ENCODE data around the gene SCAANT1. TPM values are rescaled to one million over a fixed set of nuclear protein-coding genes. Genes with fewer than 3 reads are reported as not detected.

SCAANT1 gene
- not detected in 2 replicates for total RNA-seq (2021; fragmentation: NEBNext Ultra II Directional; extraction: Animal tissue kit (Norgen Biotek cat#: 25700))
- not detected in 2 replicates for polyA plus RNA-seq (2011; rRNA removed)
- not detected for polyA plus RNA-seq (2011; cell fraction: cytosol; rRNA removed)
- polyA plus RNA-seq (2011; cell fraction: nucleus; rRNA removed), result not detected
- 2.2 to 4.2 TPM in 2 of 4 replicates, not detected in the others for polyA plus RNA-seq (2012, experiment 1 of 2)
- not detected for polyA plus RNA-seq (2012, experiment 2 of 2)
- polyA plus RNA-seq (2013, experiment 1 of 2), result not detected
- polyA plus RNA-seq (2013, experiment 2 of 2), result not detected
- not detected in 2 replicates for polyA minus RNA-seq (2011; rRNA and poly(A)+ RNA removed)
- not detected for polyA minus RNA-seq (2011; cell fraction: cytosol; rRNA and poly(A)+ RNA removed)
- 7.7 TPM for polyA minus RNA-seq (2011; cell fraction: nucleus; rRNA and poly(A)+ RNA removed)
- long read RNA-seq, experiment 1, result 0 reads
- long read RNA-seq, experiment 2, result 0 reads

GRCh38 chr3:63911873-63912767 is at the start of gene SCAANT1:
Gene SCAANT1, minus strand, starts transcription at chr3:63912383.
- 0 out of 4 replicates have a peak, but pooled peaks cover 0 to 2% of the 10 kb centered on the region in 2 experiments for H3K79me2 ChIP-seq (ENCODE audit: control insufficient read depth in 1 of 2, insufficient read depth in 2 of 2, low read length in 2 of 2)
- WGBS, 2 experiments (ENCODE audit: extremely low coverage in 1 of 2, insufficient coverage in 1 of 2, insufficient read length in 1 of 2, insufficient replicate concordance in 2 of 2, low coverage in 1 of 2, low lambda C conversion rate in 2 of 2, missing lambda C conversion rate in 1 of 2), result 0% methylated on average over 77 of the region's 115 CpGs; no CpG with 5 or more reads in 1 of the 2 experiments
- TF ChIP-seq GABPA (IDR thresholded peaks at IDR 0.05; ENCODE audit: borderline replicate concordance, insufficient read depth, low read length) (no peak), CTCF (IDR thresholded peaks at IDR 0.05; ENCODE audit: control extremely low read depth in 1 of 3, insufficient read depth in 1 of 3, low read depth in 1 of 3, low read length in 3 of 3) (no peak), CHD1 (IDR thresholded peaks at IDR 0.05; ENCODE audit: low read depth, low read length) (no peak), KDM1A (IDR thresholded peaks at IDR 0.05; ENCODE audit: borderline replicate concordance, low read length) (no peak), SP1 (IDR thresholded peaks at IDR 0.05; ENCODE audit: low read depth, low read length) (no peak)

More at GRCh38 chr3:63911873-63912767, at the start of gene SCAANT1:
- Histone ChIP-seq H3K4ac (replicated peaks; ENCODE audit: insufficient read length, low read depth, low read length) (no peak within 1 kb of the TSS), H4K91ac (replicated peaks; ENCODE audit: insufficient read length, low read length) (no peak within 1 kb of the TSS), H3K4me2 (ENCODE audit: insufficient read depth in 1 of 2, low read depth in 2 of 2, low read length in 2 of 2) (peak within 1 kb of the TSS; percentile 80 to 100), H3K56ac (replicated peaks; ENCODE audit: insufficient read length, low read depth, low read length) (no peak within 1 kb of the TSS), H2BK15ac (ENCODE audit: low read length) (no peak within 1 kb of the TSS), H2BK5ac (ENCODE audit: low read depth, low read length) (no peak within 1 kb of the TSS; the same call in 1 of the 2 replicates), H4K5ac (ENCODE audit: insufficient read length, low read depth, low read length) (no peak within 1 kb of the TSS), H3K27ac (ENCODE audit: low read depth, low read length) (no peak within 1 kb of the TSS; the same call in 1 of the 2 replicates), H2BK120ac (replicated peaks; ENCODE audit: low read depth, low read length) (no peak within 1 kb of the TSS), H3K36me3 (ENCODE audit: control insufficient read depth in 2 of 4, insufficient read depth in 4 of 4, low read length in 3 of 4) (no peaks in the 10 kb centered on the region), H3K14ac (ENCODE audit: insufficient read length) (no peak within 1 kb of the TSS), H4K20me1 (replicated peaks in 1 of 2; ENCODE audit: control insufficient read depth in 1 of 2, insufficient read depth in 2 of 2, low read length in 2 of 2) (peaks cover 0 to 1% of the 10 kb centered on the region in 2 experiments), H3K23ac (ENCODE audit: insufficient read length) (no peak within 1 kb of the TSS), H3K27me3 (replicated peaks in 1 of 4; ENCODE audit: control insufficient read depth in 3 of 4, extremely low read depth in 1 of 4, insufficient read depth in 3 of 4, low read length in 3 of 4) (no peaks in the 10 kb centered on the region), H3K9me3 (ENCODE audit: insufficient read depth in 2 of 2, low read depth in 1 of 2, low read length in 1 of 2) (no peaks in the 10 kb centered on the region), H4K8ac (ENCODE audit: extremely low read depth, insufficient read depth, low read length) (peak within 1 kb of the TSS; percentile 38; the same call in 1 of the 2 replicates), H2BK12ac (ENCODE audit: low read depth, low read length) (no peak within 1 kb of the TSS), H2BK20ac (ENCODE audit: low read length) (no peak within 1 kb of the TSS), H3K23me2 (ENCODE audit: low read depth, low read length) (peaks cover 6% of the 10 kb centered on the region), H3K4me3 (ENCODE audit: extremely low read depth in 1 of 4, insufficient read depth in 2 of 4, low read depth in 3 of 4, low read length in 4 of 4) (peak within 1 kb of the TSS; percentile 72 to 79 (median 76)), H2AK5ac (ENCODE audit: low read depth, low read length) (no peak within 1 kb of the TSS), H2AFZ (ENCODE audit: low read length) (0 out of 2 replicates have a peak within 1 kb of the TSS, but pooled peaks have one; percentile 65), H3K18ac (ENCODE audit: extremely low read depth, low read length) (peak within 1 kb of the TSS; percentile 72), H3K4me1 (replicated peaks in 1 of 4; ENCODE audit: control insufficient read depth in 3 of 4, insufficient read depth in 4 of 4, low read length in 3 of 4) (peaks cover 0 to 2% (median 0%) of the 10 kb centered on the region in 4 experiments; a peak in 3 of 7 replicates), H3K79me1 (ENCODE audit: low read depth, low read length) (no peaks in the 10 kb centered on the region), H3K9ac (replicated peaks in 1 of 4; ENCODE audit: extremely low read depth in 1 of 4, low read depth in 3 of 4, low read length in 3 of 4) (peak within 1 kb of the TSS; percentile 40 to 90 (median 60); a peak in 6 of 7 replicates)
- ChIA-PET CTCF (ENCODE audit: partially characterized antibody) (interaction anchor here (0.9 kb wide), 1 partner anchor 31 kb away, joined by 3 read pairs; no protein-coding TSS in a partner anchor), POLR2A (ENCODE audit: partially characterized antibody) (interaction anchor here (0.8 to 1.8 kb wide), 12 partner anchors 9 to 62 kb away, joined by 3 to 5 read pairs (median 3); no protein-coding TSS in a partner anchor)
- DNase-seq (ENCODE audit: low read depth in 1 of 2, low spot score in 2 of 2) (peak; percentile 60 to 86), FAIRE-seq (no peak)
